Measurements from ENCODE around the gene COL23A1.

GRCh38 chr5:178348356-178349074 is 241.7 kb downstream of the COL23A1 start:
- TF ChIP-seq GATA3 (IDR thresholded peaks at IDR 0.05; ENCODE audit: low read depth, low read length), result no peak
- TF ChIP-seq GATA2 (IDR thresholded peaks at IDR 0.05; ENCODE audit: low read depth, low read length), result no peak

Data from SH-SY5Y (cell line).